ENCODE data around the gene SPATA18. TPM values are rescaled to one million over a fixed set of nuclear protein-coding genes. Genes with fewer than 3 reads are reported as not detected.
A peak's percentile ranks its signal among the peaks of the same experiment; 100 is the strongest.

SPATA18 gene, protein sequence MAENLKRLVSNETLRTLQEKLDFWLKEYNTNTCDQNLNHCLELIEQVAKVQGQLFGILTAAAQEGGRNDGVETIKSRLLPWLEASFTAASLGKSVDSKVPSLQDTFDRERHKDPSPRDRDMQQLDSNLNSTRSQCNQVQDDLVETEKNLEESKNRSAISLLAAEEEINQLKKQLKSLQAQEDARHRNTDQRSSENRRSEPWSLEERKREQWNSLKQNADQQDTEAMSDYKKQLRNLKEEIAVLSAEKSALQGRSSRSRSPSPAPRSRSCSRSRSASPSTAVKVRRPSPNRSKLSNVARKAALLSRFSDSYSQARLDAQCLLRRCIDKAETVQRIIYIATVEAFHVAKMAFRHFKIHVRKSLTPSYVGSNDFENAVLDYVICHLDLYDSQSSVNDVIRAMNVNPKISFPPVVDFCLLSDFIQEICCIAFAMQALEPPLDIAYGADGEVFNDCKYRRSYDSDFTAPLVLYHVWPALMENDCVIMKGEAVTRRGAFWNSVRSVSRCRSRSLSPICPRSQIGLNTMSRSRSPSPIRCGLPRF
- 1.2 TPM for total RNA-seq

DNA sequence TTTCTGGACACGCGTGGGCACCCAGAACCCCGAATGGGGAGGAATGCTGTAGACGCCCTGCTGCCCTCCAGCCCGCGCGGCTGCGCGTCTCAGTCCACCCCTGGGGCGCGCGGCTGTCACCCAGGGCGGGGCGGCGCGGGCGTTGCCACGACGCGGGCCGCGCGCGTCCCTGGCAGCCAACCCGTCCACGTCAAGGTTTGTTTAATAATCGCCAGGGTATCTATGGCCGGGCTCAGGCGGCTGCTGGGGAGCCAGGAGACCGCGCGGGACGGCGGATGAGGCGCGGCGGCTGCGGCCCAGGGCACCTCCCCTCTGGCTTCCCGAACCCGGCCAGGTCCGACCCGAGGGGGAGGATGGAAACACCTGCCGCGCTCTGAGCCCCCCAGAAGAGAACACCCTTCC is at the start of gene SPATA18:
Gene SPATA18, plus strand, starts transcription at position 92 of the 402 bp plus-strand sequence. CDS start 401 bp downstream, outside the sequence.
- FAIRE-seq (no peak), DNase-seq (ENCODE audit: low spot score in 2 of 2) (peak in 1 of 2 donors; percentile 48)

DNA sequence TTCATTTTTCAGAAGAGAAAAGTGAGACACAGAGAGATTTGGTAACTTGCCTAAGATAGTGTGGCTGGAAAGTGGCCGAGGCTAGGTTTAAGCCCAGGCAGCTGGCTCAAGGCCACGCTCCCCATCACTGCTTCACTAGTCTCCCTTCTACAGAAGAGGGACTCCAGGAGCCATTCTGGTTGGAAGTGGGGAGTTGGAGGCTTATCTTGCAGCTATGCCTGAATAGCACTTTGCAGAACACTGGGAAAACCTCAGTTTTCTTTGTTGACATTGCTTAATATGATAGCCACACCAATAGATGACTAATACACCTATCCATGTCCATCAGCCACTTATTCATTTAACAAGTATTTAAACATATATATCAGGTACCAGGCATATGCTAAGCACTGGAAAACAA is 49.5 kb upstream of the SPATA18 start:
- FAIRE-seq: no peak
- DNase-seq (ENCODE audit: low spot score in 2 of 2): no peak

DNA sequence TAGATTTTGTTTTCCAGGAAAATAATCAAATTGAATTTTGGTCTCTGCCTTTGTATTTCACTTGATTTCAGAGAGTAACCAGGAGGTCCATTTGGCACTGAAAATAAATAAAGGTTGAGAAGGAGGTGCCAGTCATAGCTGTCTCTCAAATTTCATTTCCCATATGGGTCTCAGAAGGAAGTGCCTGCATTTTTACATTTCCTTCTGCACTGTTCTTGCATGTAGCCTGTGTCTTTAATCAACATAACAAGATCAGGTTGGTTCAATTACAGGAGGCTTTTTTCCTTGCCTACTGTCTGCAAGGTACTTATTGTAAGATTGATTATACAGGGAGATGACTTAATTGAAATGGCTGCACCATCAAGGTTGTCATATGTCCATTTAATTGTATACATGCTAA is 46.7 kb upstream of the SPATA18 start:
- DNase-seq (ENCODE audit: low spot score in 2 of 2) (no peak), FAIRE-seq (no peak)

DNA sequence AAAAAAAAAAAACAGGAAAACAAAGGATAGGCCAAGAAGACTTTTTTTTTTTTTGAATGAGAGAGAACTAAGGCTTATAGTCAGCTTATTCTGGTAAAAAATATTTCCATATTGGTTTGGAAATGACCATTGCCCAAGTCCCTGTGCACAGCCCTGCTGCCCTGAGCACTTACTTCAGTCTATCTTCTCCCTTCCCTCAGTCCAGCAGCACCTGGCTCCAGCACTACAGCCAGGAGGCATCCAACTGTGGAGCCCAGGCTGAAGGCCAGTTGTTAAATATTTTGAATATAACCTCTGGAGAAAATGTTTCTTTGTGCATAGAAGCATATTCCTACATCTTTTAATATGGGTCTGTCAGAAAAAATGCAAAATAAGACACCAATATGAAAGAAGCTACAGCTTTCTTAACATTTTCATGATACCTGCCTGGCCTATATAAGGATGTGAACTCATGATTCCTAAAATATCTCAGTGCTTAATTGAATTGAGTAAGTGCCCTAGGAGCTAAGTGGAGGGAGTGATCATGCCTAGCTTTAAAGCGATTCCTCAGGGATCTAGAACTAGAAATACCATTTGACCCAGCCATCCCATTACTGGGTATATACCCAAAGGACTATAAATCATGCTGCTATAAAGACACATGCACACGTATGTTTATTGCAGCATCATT is 45.4 kb upstream of the SPATA18 start:
- DNase-seq (ENCODE audit: low spot score in 2 of 2) (no peak), FAIRE-seq (no peak)

DNA sequence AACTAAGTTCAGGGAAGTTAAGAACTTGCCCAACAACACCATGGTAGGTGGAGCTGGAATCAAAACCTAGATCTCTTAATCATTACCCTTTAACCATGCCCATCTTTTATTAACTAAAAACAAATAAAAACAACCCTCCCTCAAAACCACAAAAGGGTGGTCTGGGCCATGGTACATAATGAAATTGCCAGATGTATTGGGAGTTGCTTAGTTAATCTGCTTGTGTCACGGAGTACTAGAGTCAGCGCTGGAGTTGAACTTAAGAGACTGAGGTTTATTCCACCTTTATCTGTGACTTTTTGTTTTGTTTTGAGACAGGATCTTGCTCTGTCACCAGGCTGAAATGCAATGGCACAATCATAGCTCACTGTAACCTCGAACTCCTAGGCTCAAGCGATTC is 44.2 kb upstream of the SPATA18 start:
- no peak for FAIRE-seq
- DNase-seq (ENCODE audit: low spot score in 2 of 2): no peak

DNA sequence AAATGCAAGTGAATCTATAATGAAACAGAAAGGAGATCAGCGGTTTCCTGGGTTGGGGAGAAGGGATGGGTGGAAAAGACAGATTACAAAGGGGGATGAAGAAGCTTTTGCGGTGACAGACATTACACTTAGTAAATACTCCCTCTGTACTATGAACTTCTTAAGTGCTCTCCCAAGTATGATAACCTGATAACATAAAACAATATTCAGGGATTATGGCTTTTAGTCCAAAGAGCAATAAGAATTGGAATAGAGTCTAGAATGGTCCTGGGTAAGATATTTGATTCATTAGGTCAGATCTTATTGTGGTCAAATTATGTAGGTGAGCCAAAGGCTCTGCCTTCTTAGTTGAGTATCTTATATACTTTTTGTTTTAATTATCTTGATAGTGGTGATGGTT is 40.1 kb upstream of the SPATA18 start:
- DNase-seq (ENCODE audit: low spot score in 2 of 2) (no peak), FAIRE-seq (no peak)

DNA sequence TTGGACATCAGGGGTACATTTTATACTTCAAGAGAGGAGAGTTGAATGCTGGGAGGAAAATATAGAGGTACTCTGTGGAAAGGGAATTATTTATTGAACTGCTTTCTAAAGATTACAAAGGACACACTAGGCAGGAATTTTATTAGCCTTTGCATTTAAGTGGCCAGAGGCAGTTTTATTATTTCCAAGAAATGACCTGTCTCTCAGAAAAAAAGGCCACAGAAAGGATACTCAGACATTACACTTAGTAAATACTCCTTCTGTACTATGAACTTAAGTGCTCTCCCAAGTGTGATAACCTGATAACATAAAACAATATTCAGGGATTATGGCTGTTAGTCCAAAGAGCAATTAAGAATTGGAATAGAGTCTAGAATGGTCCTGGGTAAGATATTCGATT is 38.5 kb upstream of the SPATA18 start:
- FAIRE-seq: no peak
- no peak for DNase-seq (ENCODE audit: low spot score in 2 of 2)

DNA sequence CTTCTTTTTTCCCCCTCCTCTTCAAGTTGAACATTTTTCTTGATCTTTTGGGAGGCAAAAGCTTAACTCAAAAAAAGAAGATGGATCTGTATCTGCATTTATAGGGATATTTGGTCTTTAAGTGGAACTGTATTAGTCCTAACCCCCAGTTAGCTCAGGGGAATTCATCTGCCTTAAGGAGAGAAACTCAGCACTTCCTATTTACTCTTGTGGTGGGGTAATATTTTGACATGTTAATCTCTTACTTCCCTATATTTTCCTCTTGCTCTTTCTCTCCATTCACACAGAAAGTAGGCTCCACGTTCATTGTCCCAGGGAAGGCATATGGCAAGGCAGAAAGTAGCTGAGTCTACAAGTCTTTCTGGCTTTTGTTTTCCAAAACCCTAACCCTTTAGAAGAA is 36.2 kb upstream of the SPATA18 start:
- no peak for DNase-seq (ENCODE audit: low spot score in 2 of 2)
- FAIRE-seq: no peak

DNA sequence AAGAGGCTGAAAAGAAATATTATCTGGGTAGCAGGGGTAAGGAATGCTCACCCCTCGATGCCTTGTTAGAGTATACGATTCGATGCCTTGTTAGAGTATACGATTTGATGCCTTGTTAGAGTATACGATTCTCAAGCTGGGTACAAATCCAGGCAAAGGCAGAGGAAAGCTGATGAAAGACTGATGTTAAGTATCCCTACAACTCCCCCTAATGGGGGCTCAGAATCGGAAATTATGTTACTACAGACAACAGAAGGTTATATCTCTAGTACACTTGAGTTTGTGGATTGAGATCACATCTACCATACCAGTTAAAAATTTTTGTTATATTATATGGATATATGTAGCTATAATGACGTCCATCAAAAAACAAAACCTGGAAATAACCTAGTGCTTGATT is 35.7 kb upstream of the SPATA18 start:
- DNase-seq (ENCODE audit: low spot score in 2 of 2) (no peak), FAIRE-seq (no peak)

DNA sequence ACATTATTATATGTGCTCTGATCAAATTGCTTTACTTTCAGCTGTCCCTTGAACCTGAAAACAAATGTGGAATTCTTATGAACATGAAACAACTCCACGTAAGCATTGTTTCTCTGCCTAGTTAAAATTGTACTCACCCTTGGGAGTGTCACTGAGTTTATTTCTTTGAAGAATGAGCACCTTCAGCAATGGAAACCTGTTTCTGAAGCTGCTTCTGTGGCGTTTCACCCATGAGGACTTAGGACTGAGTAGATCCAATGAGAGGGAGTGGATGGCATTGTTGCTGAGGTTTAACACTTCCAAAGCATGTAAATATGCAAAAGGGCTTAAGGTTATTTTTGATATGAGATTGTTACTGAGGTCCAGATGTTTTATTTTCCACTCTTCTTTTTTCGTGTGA is 34.1 kb upstream of the SPATA18 start:
- no peak for FAIRE-seq
- no peak for DNase-seq (ENCODE audit: low spot score in 2 of 2)

DNA sequence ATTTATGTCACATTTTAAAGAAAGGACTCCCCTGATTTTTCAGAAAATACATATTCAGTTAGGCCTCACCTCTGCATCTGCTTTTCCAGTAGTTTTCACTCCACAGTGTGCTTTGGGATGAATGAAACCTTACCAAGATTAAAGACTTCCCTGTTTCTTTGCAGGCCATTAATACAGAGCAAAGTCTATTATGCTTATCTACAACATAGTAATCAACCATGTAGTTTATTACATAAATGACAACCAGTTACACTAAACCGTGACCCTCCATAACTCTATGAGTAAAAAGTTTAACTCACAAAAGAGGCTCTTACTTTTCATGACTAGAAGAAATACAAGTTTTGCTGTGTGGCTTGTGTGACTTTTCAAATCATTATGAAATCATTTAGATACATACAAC is 33.3 kb upstream of the SPATA18 start:
- FAIRE-seq (no peak), DNase-seq (ENCODE audit: low spot score in 2 of 2) (no peak)

DNA sequence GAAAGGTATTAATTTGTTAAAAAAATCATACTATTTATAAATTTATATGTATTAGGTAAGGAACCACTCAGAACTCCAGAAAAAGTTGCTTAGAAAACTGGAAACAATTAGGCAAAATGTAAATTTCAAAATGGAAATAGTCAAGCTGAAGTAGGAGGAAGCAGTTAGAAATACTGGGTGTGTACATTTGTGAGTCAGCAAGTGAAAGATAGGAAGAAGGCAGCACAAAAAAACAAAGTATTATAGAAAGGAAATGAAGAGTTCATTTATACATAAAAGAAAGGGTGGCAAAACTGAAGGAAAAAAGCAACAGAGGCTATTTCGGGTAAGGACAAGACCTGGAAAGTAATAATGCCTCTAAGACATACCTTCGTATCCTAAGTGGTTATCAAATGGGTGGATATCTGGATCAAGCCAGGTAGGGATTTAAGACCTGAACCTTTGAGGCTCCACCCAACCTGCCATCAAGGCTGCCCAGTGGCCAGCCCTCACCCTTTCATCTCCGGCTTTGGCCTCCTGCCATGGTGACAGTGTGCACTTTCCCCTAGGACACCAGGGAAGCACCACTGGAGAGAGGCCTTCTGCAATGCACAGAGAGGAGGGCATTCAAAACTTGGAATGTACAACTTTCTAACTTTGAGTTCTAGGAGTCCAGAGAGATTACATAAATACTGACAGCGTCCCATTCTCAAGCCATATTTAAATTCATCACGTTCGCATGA is 31.0 kb upstream of the SPATA18 start, which contains the start of gene LRRC66:
Gene LRRC66, minus strand, starts transcription at position 428 of the 722 bp plus-strand sequence. CDS start 2,750 bp downstream, outside the sequence.
- FAIRE-seq (no peak), DNase-seq (ENCODE audit: low spot score in 2 of 2) (no peak)

DNA sequence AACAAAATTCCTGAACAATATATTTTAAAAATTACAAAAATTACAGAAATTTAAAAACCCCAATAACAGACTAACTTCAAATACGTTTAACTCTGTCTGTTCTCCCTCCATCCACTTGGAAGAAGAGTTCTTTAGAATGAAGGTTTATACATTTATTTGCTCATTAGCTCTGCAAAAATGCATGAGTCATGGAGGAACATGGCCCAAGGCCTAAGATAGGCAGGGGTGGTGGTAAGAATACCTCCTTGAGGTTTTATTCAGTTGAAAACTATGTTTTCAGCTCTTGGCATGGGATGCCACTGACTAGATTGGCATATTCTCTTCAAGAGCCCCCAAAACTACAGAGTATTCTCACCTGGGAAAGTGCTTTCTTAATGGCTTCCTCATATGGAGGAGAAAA is 22.1 kb upstream of the SPATA18 start:
- no peak for DNase-seq (ENCODE audit: low spot score in 2 of 2)
- FAIRE-seq: no peak

DNA sequence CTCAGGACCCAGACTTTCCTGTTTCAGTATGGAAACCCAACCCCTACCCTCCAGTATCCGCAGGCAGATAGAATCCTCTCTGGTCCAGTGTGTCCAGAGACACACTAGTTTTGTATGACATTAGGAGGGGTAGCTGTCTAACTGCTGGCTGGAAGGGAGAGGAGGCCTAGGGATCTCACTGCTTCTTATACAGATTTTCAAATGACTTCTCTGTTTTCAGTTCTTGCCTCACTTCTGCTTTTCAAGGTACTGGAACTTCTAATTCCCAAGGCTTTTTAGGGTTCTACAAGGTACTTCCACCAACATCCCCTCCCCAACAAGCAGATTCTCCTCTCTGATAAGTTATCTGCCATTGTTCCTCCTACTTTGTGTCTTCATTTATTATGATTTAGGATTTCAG is 19.1 kb upstream of the SPATA18 start:
- no peak for FAIRE-seq
- DNase-seq (ENCODE audit: low spot score in 2 of 2): no peak

DNA sequence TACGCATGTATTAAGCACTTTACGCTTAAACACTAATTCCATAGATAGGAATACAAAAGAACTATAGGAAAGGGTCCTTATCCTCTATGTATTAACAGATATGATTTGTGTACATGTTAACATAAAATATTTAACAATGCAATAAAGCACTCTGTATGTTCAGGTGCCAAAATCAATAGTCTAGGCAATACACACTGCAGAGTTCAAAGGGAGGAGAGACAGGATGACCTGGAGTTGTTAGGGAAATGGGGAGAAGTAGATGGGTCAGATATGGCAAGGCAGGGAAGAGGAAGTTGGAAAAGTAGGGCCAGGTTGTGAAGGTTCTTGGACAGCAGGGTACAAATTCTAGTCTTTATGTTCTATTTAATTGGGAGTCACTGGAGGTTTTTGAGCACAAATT is 15.9 kb upstream of the SPATA18 start:
- DNase-seq (ENCODE audit: low spot score in 2 of 2) (no peak), FAIRE-seq (no peak)

DNA sequence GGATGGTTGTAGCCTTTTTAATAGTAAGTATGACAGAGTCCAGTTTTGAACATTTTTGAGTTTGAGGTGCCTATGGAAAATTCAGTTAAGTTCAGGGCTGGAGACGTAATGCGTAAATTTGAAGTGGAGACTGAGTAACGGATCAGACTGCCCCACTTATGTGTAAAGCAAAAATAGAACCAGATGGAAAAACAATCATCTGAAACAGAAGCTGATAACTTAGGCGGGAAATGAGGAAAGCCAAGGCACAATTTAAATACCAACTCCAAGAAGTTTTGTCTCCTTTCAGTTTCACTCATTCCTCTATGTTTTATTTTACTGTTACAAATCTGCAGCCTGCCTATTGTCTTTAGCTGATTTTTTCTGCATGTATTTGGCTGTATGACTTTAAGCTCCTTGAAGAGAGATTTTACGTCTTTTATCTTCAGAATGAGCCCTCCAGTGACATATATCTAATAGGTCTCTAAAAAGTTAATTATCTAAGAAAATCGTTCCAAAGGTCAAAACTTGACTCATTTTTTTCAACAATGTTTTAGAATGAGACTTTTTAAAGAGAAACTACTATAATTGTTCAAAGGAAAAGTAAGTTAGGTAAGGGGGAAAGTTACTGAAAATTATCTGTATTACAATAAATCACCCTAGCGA is 14.1 kb upstream of the SPATA18 start:
- DNase-seq (ENCODE audit: low spot score in 2 of 2) (no peak), FAIRE-seq (no peak)

DNA sequence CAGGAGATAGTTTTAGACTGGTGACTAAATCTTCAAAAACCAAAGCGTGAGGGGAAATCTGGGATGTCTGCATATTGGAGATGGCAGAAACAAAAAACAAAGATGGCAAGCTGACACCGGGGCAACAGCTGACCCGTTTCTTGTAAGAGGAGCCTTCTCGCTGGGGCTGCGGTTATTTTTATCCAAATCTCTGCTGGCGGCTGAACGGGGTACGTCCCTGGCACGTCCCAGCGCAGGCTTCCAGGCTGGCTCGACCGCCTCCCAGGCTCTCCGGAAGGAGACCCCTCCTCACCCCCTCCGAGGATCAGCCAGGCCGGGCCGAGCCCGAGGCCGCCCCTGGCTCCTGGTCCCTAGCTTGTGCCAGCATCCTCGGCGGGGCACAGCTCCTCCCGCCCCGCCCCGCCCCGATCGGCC is 13.4 kb upstream of the SPATA18 start:
- FAIRE-seq (no peak), DNase-seq (ENCODE audit: low spot score in 2 of 2) (no peak)

DNA sequence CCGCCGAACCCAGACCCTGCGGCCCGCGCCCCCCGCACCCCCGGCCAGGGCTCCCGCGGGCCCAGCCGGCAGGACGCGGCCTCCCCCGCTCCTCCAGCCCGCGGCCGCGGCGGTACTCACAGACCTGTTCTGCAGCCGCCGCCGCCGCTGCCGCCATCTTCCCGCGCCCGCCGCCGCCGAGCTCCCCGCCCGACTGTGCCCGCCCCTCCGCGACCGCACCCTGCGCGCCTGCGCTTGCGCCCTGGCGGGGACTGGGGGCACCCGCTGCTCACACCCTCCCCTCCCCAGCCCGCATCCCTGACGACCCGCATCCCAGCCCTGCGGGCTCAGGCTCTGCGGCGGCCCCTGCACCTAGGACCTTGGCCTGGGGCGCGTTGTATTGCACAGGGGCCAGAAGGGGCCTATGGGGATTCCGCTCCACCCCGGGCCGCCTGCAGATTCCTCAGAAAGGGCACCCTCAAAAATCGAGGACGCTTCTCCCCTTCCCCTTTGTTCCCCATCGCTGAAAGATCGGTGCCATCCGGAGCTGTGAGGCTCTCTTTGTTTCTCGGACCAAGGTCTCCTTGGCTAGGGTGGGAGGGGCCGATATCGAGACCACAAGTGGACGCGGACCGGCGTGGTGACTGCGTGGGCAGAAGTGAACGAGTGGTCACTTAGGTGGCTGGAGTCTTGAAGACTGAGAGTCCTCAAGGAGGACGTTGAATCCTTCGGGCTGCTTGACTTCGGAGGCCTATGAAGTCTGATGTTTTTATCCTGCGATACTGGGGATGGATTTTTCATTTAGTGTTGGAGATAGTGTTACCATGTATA is 12.8 kb upstream of the SPATA18 start, which contains the start of gene SGCB:
Gene SGCB, minus strand, starts transcription at position 197 of the 810 bp plus-strand sequence. Its CDS starts 40 bp downstream, at position 157.
- FAIRE-seq: no peak

DNA sequence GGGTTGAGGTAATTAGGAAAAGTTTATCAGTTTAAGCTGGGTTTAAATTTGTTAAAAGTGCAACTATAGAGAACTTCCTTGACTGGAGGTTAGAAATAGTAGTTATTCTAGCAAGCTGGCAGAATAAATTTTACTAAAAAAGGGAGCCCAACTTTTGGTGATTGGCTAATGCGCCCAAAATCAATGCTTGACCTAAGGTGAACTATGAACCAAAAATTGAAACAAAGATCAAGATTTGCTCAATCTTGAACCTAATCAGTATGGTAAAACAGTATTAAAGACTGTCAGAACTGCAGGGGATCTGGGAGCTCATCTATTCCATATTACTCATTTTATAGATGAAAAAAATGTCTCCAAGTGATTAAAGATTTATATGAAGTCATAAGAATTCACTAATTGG is 6.1 kb upstream of the SPATA18 start:
- FAIRE-seq: no peak
- DNase-seq (ENCODE audit: low spot score in 2 of 2): no peak

More for the DNA sequence above, 12.8 kb upstream of the SPATA18 start, which contains the start of gene SGCB:
- DNase-seq (ENCODE audit: low spot score in 2 of 2): peak; percentile 79 to 81

Data from frontal cortex (tissue), 4 donors.